Activated CD4-positive, alpha-beta T cell treated with anti-CD3 and anti-CD28 coated beads for 36 hours (primary cell): Measurements from ENCODE around the gene PPOX. TPM values are rescaled to one million over a fixed set of nuclear protein-coding genes. Genes with fewer than 3 reads are reported as not detected.

Experiments
- ATAC-seq: fragments of 200-7000 bp; cut with Tn5 transposase; one replicate; pipeline ENCODE4 v1.10.0; 2021; ENCODE audit warnings: mild to moderate bottlenecking, moderate library complexity
- CTCF ChIA-PET: fragments of 350-600 bp; sonication (Branson Sonifier 250); formaldehyde crosslinking; loops from one replicate; lab custom pipeline; 2021; ENCODE audit warnings: antibody characterized with exemption; lab: Charles Lee
- POLR2A ChIA-PET: fragments of 350-600 bp; sonication (Branson Sonifier 250); formaldehyde crosslinking; loops from one replicate; lab custom pipeline; 2021; ENCODE audit warnings: antibody characterized with exemption, inconsistent platforms; lab: Charles Lee
- DNase-seq: peaks from one replicate; pipeline ENCODE4 v3.0.0-alpha.2; 2020
- H3K27ac Mint-ChIP-seq: one replicate; pipeline ENCODE4 v1.8.0; 2021; ENCODE audit warnings: mixed read lengths
- H3K27me3 Mint-ChIP-seq: one replicate; pipeline ENCODE4 v1.8.0; 2021; ENCODE audit warnings: mixed read lengths
- H3K36me3 Mint-ChIP-seq: one replicate; pipeline ENCODE4 v1.8.0; 2021; ENCODE audit warnings: low read depth, mixed read lengths
- H3K4me1 Mint-ChIP-seq: one replicate; pipeline ENCODE4 v1.8.0; 2021; ENCODE audit warnings: mixed read lengths
- H3K4me3 Mint-ChIP-seq: one replicate; pipeline ENCODE4 v1.8.0; 2021; ENCODE audit warnings: mild to moderate bottlenecking, moderate library complexity, mixed read lengths
- H3K9me3 Mint-ChIP-seq: one replicate; pipeline ENCODE4 v1.8.0; 2021; ENCODE audit warnings: low read depth, mixed read lengths
- intact Hi-C, 2 experiments: fragments of 100-400 bp; cut with DNase I in 1 of 2; cut with micrococcal nuclease in 1 of 2; formaldehyde crosslinking; loops; one replicate each; pipeline versions ENCODE4 v1.14.2 to v1.15.1; 2022 to 2024; cut with DNase I, micrococcal nuclease
- total RNA-seq, 2 experiments: library from RNA; stranded (reverse); gene quantifications; one replicate each; pipeline ENCODE4 v1.2.3, GENCODE V29; 2021

The PPOX gene
- total RNA-seq, 2 experiments from 2014 or later, result 21.5 to 28.8 TPM

DNA sequence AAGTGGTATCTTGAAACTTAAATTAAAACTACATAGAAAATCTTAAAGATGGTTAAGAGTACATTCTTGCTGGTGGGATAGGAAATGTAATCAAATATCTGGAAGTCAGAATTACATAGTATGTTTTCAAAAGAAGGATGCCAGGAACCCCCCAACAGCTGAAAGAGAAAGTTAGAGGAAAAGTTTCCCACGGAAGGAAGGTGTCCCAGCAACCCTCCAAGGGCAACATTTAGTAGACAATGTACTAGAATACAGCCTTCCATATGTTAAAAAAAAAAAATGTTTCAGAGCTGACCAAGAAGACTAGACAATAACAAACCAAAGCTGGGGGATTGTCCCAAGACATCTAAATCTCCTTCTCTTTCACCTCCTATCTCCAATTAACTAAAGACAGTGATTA, 36.0 kb upstream of the PPOX start:
- ChIA-PET CTCF (interaction anchor here (0.5 to 1.5 kb wide), 3 partner anchors 8 to 184 kb away, joined by 3 to 4 read pairs (median 4); partner anchors contain the start of genes PPOX and SDHC), POLR2A (interaction anchor here (1.5 kb wide), 1 partner anchor 12 kb away, joined by 7 read pairs; the partner anchor contains the start of genes NIT1 and PFDN2)
- H3K4me3 Mint-ChIP-seq, result no peak overlapping the region
- no peaks in the 10 kb centered on the region for H3K27me3 Mint-ChIP-seq
- ATAC-seq (no peak), DNase-seq (no peak)
- intact Hi-C loops, result no loop called here
- H3K4me1 Mint-ChIP-seq, result peaks cover 57% of the 10 kb centered on the region
- H3K27ac Mint-ChIP-seq, result peak overlapping the region; percentile 62
- H3K36me3 Mint-ChIP-seq, result peaks cover 57% of the 10 kb centered on the region
- H3K9me3 Mint-ChIP-seq, result no peaks in the 10 kb centered on the region

DNA sequence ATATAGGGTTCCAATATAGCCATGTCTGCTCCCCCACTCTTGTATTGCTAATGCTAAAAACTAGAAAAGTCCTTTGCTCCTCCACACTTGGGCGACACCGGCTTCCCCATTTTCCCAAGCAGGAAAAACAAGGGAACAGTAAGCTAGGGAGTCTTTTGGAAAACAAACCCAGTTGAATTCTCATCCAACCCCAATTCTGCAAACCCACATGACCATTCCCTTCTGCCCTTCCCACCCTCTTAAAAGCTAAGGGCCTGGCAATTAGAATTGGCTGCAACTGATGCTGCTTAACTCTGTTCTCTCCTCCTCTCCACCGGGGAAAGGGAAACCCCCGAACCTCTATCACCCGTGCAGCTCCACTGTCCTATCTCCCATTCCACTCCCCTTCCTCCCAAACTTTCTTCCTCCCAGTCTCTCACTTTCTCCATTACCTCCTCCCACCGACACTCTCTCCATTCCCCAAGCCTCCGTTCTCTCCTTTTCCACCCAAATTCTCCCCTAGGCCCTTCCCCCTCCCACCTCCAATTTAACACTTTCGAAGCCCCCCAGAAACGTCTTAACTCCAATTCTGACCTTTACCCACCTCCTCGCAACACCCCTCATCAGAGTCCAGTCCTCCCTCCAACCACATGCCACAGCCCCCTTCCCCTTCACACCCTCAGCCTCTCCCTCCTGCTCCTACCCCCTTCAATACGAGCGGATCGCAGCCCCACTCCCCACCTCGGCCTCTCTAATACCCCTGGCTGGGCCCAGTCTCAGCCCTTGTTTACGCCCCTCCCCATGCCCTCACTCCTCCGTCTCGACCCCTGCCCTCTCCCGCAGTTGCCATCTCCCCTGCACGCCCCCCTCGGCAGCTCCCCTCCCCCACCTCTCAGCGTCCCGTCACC, 34.5 kb upstream of the PPOX start:
- Mint-ChIP-seq H3K4me3 (no peak overlapping the region), H3K9me3 (no peaks in the 10 kb centered on the region), H3K4me1 (peaks cover 51% of the 10 kb centered on the region), H3K36me3 (peaks cover 47% of the 10 kb centered on the region), H3K27me3 (no peaks in the 10 kb centered on the region), H3K27ac (peak overlapping the region; percentile 62)
- no peak for ATAC-seq
- ChIA-PET POLR2A (interaction anchor here (0.6 to 2.9 kb wide), 10 partner anchors 11 to 111 kb away, joined by 3 to 15 read pairs (median 5); partner anchors contain the start of genes B4GALT3, F11R, NIT1 and PFDN2), CTCF (interaction anchor here (1.1 to 2.7 kb wide), 9 partner anchors 12 to 111 kb away, joined by 3 to 14 read pairs (median 4); partner anchors contain the start of genes PPOX, TOMM40L and UFC1)
- intact Hi-C loops, result loop anchor here (1.0 to 2.0 kb wide), 15 partner anchors 12 to 259 kb away; partner anchors contain the start of genes KLHDC9 (in 2 of the 2), UFC1 (in 2 of the 2), B4GALT3 (in 1 of the 2) and NDUFS2 (in 1 of the 2)
- peak; percentile 45 for DNase-seq

DNA sequence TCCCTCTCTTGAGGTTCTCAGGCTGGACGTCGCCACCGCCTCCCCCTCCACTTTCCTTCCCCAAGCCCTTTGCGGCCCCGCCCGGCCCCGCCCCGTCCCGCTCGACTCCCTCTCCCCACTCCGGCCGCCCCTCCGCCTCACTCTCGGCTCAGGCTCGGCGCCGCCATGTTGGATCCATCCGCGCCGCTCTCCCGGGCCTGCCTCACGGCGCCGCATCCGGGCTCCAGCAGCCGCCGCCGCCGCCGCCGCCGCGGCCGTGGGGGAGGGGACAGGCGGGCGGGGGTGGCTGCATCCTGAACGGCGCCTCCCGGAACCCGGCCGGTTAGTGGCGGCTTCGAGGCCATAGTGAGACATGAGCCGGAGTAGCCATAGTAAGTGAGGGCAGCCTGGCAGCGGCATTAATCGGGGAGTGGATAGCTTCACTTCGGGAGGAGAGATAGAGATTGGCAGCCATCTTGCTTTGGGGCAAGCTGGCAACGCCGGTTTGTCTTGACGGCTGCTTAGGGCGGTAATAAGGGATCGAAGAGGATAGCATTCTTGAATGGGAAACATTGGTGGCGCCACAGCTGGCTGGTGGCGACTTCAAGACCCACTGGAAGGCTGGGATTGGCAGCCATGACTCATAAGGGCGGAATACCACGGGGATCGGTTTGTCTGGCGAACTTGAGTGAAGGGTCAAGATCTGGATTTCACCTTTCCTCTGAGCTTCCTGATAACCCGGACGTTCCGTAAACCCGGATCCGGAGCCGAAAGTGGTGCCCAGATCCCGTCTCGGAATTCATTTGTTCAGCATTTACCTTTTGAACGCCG, 33.6 kb upstream of the PPOX start, which contains the start of gene DEDD:
DEDD (minus strand) TSS at position 258 of the 810 bp plus-strand sequence. CDS start 8,205 bp downstream, outside the sequence.
- peak; percentile 95 for DNase-seq
- Mint-ChIP-seq H3K4me3 (no peak within 1 kb of the TSS), H3K9me3 (no peaks in the 10 kb centered on the region), H3K27ac (peak within 1 kb of the TSS; percentile 62), H3K4me1 (peaks cover 44% of the 10 kb centered on the region), H3K27me3 (no peaks in the 10 kb centered on the region), H3K36me3 (peaks cover 40% of the 10 kb centered on the region)
- intact Hi-C loops, result loop anchor here (1.0 to 2.0 kb wide), 15 partner anchors 13 to 258 kb away; partner anchors contain the start of genes KLHDC9 (in 2 of the 2), UFC1 (in 2 of the 2), B4GALT3 (in 1 of the 2) and NDUFS2 (in 1 of the 2)
- ATAC-seq, result peak; percentile 97
- ChIA-PET POLR2A (interaction anchor here (0.6 to 2.9 kb wide), 11 partner anchors 12 to 112 kb away, joined by 3 to 15 read pairs (median 5); partner anchors contain the start of genes ARHGAP30, B4GALT3, F11R and NIT1), CTCF (interaction anchor here (1.1 to 2.7 kb wide), 9 partner anchors 10 to 93 kb away, joined by 3 to 14 read pairs (median 4); partner anchors contain the start of genes PPOX, TOMM40L and UFC1)

GRCh38 chr1:161133220-161133740, 32.9 kb upstream of the PPOX start:
- H3K9me3 Mint-ChIP-seq, result no peaks in the 10 kb centered on the region
- peaks cover 37% of the 10 kb centered on the region for H3K4me1 Mint-ChIP-seq
- no peak overlapping the region for H3K4me3 Mint-ChIP-seq
- no peaks in the 10 kb centered on the region for H3K27me3 Mint-ChIP-seq
- DNase-seq, result no peak
- ChIA-PET POLR2A (interaction anchor here (0.6 to 2.9 kb wide), 10 partner anchors 13 to 112 kb away, joined by 3 to 15 read pairs (median 5); partner anchors contain the start of genes ARHGAP30, B4GALT3, F11R and NIT1), CTCF (interaction anchor here (0.9 to 2.7 kb wide), 9 partner anchors 9 to 108 kb away, joined by 3 to 14 read pairs (median 4); partner anchors contain the start of genes PPOX, TOMM40L and UFC1)
- ATAC-seq, result peak; percentile 2
- intact Hi-C loops, result loop anchor here (2.0 kb wide), 3 partner anchors 20 to 94 kb away; partner anchors contain the start of genes KLHDC9 (in 2 of the 2), TSTD1 (in 1 of the 2) and UFC1 (in 1 of the 2)
- H3K27ac Mint-ChIP-seq, result no peak overlapping the region
- peaks cover 33% of the 10 kb centered on the region for H3K36me3 Mint-ChIP-seq

- intact Hi-C loops, result no loop called here
- DNase-seq (no peak), ATAC-seq (no peak)
- Mint-ChIP-seq H3K27me3 (no peaks in the 10 kb centered on the region), H3K36me3 (peaks cover 3% of the 10 kb centered on the region), H3K9me3 (no peaks in the 10 kb centered on the region), H3K4me1 (peaks cover 3% of the 10 kb centered on the region), H3K27ac (no peak overlapping the region), H3K4me3 (no peak overlapping the region)
- POLR2A ChIA-PET, result no interaction called here
- CTCF ChIA-PET, result interaction anchor here (0.6 to 3.1 kb wide), 12 partner anchors 8 to 149 kb away, joined by 3 to 11 read pairs (median 4); partner anchors contain the start of genes ARHGAP30, F11R and UFC1
Measured at GRCh38 chr1:161137881-161138280, 28.3 kb upstream of the PPOX start.

DNA sequence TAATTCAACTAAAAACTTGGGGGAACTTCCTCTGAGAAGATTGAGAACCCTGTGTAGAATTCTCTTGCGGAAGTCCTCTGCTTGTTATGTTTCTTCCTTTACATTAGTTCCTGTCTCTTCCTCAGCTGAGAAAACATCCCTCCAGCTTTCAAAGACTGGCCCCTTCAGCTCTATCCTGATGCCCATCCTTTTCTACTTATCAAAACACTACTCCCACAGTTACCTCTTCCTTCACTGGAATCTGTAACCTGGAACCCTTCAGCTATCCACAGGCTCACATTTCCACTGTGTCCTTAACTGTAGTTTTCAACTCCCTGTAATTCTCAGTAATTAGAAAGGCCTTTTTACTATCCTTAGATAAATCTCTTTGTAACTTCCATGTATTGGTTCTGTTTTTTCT, 27.8 kb upstream of the PPOX start:
- ChIA-PET POLR2A (interaction anchor here (0.6 kb wide), 2 partner anchors 45 to 78 kb away, joined by 5 to 7 read pairs; no protein-coding TSS in a partner anchor), CTCF (interaction anchor here (0.6 to 3.1 kb wide), 13 partner anchors 8 to 150 kb away, joined by 3 to 11 read pairs (median 4); partner anchors contain the start of genes ARHGAP30, F11R and UFC1)
- intact Hi-C loops, result no loop called here
- Mint-ChIP-seq H3K27me3 (no peaks in the 10 kb centered on the region), H3K4me1 (peaks cover 3% of the 10 kb centered on the region), H3K4me3 (no peak overlapping the region), H3K27ac (peak overlapping the region; percentile 21), H3K9me3 (no peaks in the 10 kb centered on the region), H3K36me3 (peaks cover 3% of the 10 kb centered on the region)
- ATAC-seq (no peak), DNase-seq (no peak)

- no peak overlapping the region for H3K27ac Mint-ChIP-seq
- DNase-seq, result peak; percentile 61
Measured at GRCh38 chr1:161139766-161140165, 26.5 kb upstream of the PPOX start.

GRCh38 chr1:161140755-161141400, 25.3 kb upstream of the PPOX start:
- no peaks in the 10 kb centered on the region for H3K36me3 Mint-ChIP-seq
- ChIA-PET POLR2A (no interaction called here), CTCF (interaction anchor here (0.6 to 1.7 kb wide), 14 partner anchors 13 to 520 kb away, joined by 3 to 7 read pairs (median 4); partner anchors contain the start of gene USF1)
- no peak overlapping the region for H3K4me3 Mint-ChIP-seq
- H3K4me1 Mint-ChIP-seq, result no peaks in the 10 kb centered on the region
- no peak overlapping the region for H3K27ac Mint-ChIP-seq
- intact Hi-C loops, result loop anchor here in 1 of 2 experiments (5.0 kb wide), 1 partner anchor 34 kb away; no protein-coding TSS in a partner anchor
- DNase-seq (no peak), ATAC-seq (no peak)
- H3K9me3 Mint-ChIP-seq, result no peaks in the 10 kb centered on the region
- H3K27me3 Mint-ChIP-seq, result no peaks in the 10 kb centered on the region

More at GRCh38 chr1:161139766-161140165, 26.5 kb upstream of the PPOX start:
- ChIA-PET POLR2A (interaction anchor here (0.7 kb wide), 1 partner anchor 899 kb away, joined by 3 read pairs; no protein-coding TSS in a partner anchor), CTCF (interaction anchor here (0.8 to 3.1 kb wide), 5 partner anchors 34 to 187 kb away, joined by 3 to 11 read pairs (median 4); partner anchors contain the start of gene ARHGAP30)
- Mint-ChIP-seq H3K4me3 (no peak overlapping the region), H3K4me1 (peaks cover 3% of the 10 kb centered on the region), H3K36me3 (peaks cover 3% of the 10 kb centered on the region), H3K27me3 (no peaks in the 10 kb centered on the region), H3K9me3 (no peaks in the 10 kb centered on the region)
- intact Hi-C loops, result loop anchor here in 1 of 2 experiments (1.0 to 5.0 kb wide), 3 partner anchors 32 to 142 kb away; no protein-coding TSS in a partner anchor
- ATAC-seq, result peak; percentile 53

DNA sequence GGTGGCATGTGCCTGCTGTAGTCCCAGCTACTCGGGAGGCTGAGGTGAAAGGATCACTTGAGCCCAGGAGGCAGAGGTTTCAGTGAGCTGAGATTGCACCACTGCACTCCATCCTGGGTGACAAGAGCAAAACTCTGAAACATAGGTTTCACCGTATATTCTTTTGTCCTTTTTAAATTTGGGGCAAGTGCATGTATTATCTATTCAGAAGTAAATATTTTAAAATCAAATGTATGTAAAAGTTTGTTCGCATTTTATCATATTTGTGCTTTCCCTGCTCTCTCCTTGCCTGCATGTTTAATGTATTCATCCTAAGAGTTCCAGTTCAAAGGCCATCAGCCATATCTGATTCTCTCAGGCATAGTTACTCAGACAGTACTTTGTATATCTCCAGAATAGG, 20.4 kb upstream of the PPOX start:
- Mint-ChIP-seq H3K4me1 (no peaks in the 10 kb centered on the region), H3K36me3 (no peaks in the 10 kb centered on the region), H3K9me3 (no peaks in the 10 kb centered on the region), H3K27me3 (no peaks in the 10 kb centered on the region), H3K4me3 (no peak overlapping the region), H3K27ac (no peak overlapping the region)
- intact Hi-C loops, result no loop called here
- DNase-seq (no peak), ATAC-seq (no peak)
- POLR2A ChIA-PET, result interaction anchor here (0.8 kb wide), 1 partner anchor 107 kb away, joined by 3 read pairs; the partner anchor contains the start of gene TSTD1
- CTCF ChIA-PET, result interaction anchor here (0.8 to 1.1 kb wide), 2 partner anchors 9 to 20 kb away, joined by 3 to 4 read pairs; partner anchors contain the start of gene PPOX
